GM20000 (cell line): ENCODE measurements around the gene ECSCR.
A peak's percentile ranks its signal among the peaks of the same experiment; 100 is the strongest.
"Not testable (repeated sequence)": the region's sequence is repeated elsewhere in the genome, so short reads cannot be mapped to it uniquely, and the experiment has no call there.

Source experiments
- DNase-seq: peaks from one replicate; pipeline ENCODE4 v3.0.0; 2012; ENCODE audit warnings: low spot score
- TF ChIP-seq, protein P1 (sequence below): IDR thresholded peaks from 2 replicates; pipeline ENCODE4 v1.5.1; 2012; ENCODE audit warnings: mild to moderate bottlenecking, control low read depth; ENCODE audit errors: extremely low read depth, missing control alignments

ECSCR gene

DNA sequence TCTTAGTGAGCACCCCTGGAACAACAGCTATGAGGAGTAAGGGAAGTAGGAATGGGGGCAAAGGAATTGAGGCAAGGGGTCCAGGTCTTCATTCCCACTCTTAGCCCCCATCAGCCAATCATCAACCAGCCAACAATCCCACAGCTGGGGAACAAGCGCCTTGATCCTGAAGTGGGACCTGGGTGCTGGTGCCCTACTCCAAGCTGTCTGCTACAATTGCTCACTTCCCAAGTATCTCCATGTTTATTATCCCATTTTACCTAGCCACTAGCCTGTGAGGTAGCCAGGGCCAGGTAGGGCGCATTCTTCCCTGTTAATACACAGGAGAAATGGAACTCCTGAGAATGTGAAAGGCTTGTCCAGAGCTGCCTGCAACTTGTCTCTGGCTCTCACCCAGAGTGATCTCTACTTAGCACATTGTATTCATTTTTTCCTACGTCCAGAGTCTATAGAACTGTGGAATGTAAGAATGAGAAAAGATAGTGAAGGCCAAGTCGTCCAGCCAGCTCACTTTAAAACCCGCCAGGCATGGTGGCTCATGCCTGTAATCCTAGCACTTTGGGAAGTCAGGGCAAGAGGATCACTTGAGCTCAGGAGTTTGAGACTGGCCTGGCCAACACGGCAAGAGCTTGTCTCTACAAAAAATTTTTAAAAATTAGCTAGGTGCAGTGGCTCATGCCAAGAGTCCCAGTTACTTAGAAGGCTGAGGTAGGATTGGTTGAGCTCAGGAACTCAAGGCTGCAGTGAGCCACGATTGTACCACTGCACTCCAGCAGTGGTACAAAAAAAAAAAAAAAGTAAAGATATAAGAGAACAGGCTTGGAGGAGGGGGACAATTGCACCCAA lies 17.0 kb downstream of the ECSCR start:
- DNase-seq: no peak
- TF ChIP-seq, protein P1, sequence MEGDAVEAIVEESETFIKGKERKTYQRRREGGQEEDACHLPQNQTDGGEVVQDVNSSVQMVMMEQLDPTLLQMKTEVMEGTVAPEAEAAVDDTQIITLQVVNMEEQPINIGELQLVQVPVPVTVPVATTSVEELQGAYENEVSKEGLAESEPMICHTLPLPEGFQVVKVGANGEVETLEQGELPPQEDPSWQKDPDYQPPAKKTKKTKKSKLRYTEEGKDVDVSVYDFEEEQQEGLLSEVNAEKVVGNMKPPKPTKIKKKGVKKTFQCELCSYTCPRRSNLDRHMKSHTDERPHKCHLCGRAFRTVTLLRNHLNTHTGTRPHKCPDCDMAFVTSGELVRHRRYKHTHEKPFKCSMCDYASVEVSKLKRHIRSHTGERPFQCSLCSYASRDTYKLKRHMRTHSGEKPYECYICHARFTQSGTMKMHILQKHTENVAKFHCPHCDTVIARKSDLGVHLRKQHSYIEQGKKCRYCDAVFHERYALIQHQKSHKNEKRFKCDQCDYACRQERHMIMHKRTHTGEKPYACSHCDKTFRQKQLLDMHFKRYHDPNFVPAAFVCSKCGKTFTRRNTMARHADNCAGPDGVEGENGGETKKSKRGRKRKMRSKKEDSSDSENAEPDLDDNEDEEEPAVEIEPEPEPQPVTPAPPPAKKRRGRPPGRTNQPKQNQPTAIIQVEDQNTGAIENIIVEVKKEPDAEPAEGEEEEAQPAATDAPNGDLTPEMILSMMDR: no peak

DNA sequence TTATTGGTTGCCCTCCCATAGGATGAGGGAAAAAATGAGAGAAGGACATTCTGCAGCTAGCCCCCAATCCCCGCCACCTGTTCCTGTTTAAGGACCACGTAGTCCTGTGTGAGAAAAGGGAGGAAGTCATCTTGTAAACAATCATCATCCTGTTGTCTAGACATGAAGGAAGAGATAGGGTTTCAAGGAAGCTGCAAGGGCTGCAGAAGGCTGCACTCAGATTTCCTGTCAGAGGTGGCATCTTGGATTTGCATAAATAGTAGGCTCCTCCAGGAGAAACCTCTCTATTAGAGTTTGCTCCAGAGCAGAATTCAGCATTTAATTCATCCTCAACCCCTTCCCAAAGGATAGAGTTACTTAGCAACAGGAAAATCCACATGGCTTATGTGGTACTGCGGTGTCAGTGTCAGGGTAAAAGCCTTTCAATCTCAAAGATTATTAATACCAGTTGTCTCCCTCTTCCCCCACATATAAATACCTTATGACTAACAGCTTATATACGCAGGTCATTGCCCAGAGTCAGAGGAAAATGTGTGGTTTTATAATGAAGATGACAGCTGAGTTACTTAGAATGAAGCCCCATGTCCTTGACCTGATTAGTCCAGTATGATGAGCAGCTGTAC lies 18.6 kb downstream of the ECSCR start:
- TF ChIP-seq, protein P1: no peak
- DNase-seq: no peak

DNA sequence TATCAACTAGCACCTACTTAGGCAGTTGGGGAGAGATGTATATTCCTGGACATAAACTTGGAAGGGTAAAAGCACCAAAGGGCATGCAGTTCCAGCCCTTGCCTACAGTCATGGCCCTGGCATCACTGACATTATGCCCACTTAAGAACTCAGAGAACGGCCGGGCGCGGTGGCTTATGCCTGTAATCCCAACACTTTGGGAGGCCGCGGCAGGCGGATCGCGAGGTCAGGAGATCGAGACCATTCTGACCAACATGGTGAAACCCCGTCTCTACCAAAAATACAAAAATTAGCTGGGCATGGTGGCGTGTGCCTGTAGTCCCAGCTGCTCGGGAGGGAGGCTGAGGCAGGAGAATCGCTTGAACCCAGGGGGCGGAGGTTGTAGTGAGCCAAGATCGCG lies 22.1 kb downstream of the ECSCR start:
- DNase-seq: not testable (repeated sequence)

DNA sequence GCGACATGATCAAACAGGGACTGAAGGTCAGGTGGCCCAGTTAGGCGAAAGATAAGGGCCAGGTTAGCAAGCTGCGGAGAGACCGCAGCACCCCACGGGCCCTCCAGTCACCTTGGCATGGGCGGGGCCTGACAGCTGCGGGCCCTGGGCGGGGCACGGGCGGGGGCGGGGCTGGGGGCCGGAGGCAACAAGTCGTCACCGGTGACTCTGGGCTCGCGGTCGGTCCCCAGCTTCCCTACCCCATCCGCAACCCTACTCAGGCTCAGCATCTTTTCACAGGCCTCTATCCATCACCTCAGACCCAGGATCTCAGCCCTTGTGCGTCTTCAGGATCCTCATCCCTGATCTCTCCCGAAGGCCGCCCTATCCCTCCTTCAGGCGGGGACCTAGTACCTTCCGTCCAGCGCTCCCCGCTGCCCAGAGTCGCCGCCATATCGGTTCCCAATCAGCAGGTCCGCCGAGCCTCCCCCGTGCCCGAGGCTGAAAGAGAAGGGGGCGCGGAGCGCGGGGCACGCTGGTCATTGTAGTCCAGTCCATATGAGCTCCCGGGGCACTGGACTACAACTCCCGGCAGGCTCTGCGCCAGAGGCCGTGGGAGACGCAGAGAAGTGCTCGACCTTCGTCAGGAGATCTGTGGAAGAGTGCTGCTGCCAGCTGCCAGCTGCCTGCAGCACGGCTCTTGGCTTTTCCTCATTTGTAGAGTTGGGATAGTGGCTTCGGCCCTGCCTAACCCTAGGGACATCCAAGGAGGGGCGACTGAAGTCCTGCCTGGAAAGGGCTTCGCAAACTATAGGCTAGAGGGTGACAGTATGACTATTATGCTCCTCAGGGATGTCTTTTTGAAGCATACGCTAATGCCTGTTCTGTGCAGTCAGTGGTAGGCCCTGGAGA lies 23.3 kb downstream of the ECSCR start, which contains the start of gene DNAJC18:
DNAJC18 (minus strand) TSS at position 513 of the 891 bp plus-strand sequence; CDS start at position 433, 80 bp downstream.
- TF ChIP-seq, protein P1: no peak
- peak; percentile 92 for DNase-seq

DNA sequence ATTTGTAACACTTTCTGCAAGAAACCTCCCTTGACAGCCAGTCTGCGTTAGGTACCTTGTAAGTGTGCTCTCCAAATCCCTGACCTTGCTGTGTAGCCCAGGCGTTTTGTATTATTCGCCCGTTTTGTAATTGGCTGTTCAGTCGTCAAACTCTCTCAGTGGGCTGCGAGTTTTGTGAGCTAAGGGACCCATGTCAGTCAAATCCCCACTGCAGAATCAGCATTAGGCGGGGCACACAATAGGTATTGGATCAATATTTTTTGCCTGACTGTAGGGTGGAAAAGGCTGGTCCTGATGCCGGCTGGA lies 23.9 kb downstream of the ECSCR start:
- no peak for DNase-seq
- TF ChIP-seq, protein P1: no peak

DNA sequence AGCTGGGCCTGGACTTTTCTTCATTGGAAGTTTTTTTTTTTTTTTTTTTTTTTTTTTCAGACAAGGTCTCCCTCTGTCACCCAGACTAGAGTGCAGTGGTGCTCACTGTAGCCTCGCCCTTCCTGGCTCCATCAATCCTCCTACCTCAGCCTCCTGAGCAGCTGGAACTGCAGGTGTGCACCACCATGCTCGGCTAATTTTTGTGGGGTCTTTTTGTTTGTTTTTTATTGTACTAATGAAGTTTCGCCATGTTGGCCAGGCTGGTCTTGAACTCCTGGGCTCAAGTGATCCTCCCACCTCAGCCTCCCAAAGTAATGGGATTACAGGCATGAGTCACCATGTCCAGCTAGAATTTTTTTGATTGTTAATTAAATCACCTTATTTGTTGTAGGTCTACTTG lies 26.9 kb downstream of the ECSCR start:
- TF ChIP-seq, protein P1: no peak

DNA sequence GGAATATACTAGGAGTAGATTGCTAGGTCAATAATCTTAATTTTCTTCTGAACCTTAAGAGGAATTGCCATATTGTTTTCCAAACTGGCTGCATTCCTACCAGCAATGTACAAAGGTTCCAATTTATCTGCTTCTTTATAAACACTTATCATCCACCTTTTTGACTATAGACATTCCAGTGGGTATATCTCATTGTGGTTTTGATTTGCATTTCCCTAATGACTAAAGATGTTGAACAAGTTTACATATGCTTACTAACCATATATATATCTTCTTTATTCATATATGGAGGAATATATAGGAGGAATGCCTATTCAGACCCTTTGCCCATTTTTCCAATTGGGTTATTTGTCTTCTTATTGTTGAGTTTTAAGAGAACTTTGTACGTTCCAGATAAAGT lies 30.8 kb downstream of the ECSCR start:
- no peak for DNase-seq
- TF ChIP-seq, protein P1: no peak

More for the DNA sequence above, 26.9 kb downstream of the ECSCR start:
- DNase-seq: no peak
